Dermis blood vessel endothelial cell (primary cell): Measurements from ENCODE around the gene PRTFDC1. TPM values are rescaled to one million over a fixed set of nuclear protein-coding genes. Genes with fewer than 3 reads are reported as not detected.
"Not testable (repeated sequence)": the region's sequence is repeated elsewhere in the genome, so short reads cannot be mapped to it uniquely, and the experiment has no call there.

Experiments
- DNase-seq: peaks from one replicate; pipeline ENCODE4 v3.0.0; 2010
- total RNA-seq: library from RNA; depleted of rRNA; stranded (reverse); fragments of >200 nt; gene quantifications from 2 replicates; pipeline ENCODE4 v1.2.3, GENCODE V29; 2014

Gene PRTFDC1
- total RNA-seq, 1 donor from 2014 or later, result 8.0 TPM

GRCh38 chr10:24929904-24930303, 22.5 kb downstream of the PRTFDC1 start:
- no peak for DNase-seq

DNA sequence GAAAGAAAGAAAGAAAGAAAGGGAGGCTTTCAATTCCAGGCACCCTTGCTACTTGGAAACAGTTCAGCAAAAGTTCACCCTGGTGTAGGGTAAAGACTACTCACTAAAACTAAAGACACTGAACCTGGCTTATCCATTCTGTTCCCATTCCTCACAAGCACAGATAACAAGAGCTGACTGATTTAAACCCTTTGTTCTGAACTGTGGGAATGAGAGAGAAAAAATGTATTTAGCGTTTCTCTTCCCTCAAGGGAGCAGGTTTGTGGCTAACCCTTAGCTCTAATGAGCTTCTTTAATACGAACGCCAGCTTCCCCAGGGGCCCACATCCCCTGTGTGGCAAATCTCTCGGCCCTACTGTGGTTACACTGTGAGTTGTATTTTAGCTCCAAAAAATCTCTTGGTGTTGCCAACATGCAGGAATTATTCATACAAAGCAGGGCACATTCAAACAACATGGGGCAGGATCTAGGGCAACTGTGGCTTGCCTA, 23.3 kb downstream of the PRTFDC1 start:
- no peak for DNase-seq

DNA sequence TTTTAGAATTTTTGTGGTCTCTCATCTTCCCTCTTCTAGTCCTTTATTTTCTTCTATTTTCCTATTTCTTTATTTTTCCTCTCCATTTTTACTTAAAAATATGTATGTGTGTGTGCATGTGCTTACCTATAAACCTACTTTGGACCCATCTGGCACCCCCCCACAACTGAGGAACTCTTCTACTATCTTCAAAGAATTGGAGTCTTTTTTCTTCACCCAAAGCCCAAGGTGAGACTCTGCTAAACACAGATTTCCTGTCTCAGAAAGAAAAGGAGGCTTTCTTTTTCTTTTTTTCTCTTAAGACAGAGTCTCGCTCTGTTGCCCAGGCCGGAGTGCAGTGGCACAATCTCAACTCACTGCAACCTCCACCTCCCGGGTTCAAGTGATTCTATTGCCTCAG, 24.2 kb downstream of the PRTFDC1 start:
- DNase-seq, result no peak

GRCh38 chr10:24926557-24926956, 25.8 kb downstream of the PRTFDC1 start:
- DNase-seq, result no peak

- no peak for DNase-seq
Measured at GRCh38 chr10:24925799-24926198, 26.6 kb downstream of the PRTFDC1 start.

- not testable (repeated sequence) for DNase-seq
Measured at GRCh38 chr10:24924483-24924882, 27.9 kb downstream of the PRTFDC1 start.

DNA sequence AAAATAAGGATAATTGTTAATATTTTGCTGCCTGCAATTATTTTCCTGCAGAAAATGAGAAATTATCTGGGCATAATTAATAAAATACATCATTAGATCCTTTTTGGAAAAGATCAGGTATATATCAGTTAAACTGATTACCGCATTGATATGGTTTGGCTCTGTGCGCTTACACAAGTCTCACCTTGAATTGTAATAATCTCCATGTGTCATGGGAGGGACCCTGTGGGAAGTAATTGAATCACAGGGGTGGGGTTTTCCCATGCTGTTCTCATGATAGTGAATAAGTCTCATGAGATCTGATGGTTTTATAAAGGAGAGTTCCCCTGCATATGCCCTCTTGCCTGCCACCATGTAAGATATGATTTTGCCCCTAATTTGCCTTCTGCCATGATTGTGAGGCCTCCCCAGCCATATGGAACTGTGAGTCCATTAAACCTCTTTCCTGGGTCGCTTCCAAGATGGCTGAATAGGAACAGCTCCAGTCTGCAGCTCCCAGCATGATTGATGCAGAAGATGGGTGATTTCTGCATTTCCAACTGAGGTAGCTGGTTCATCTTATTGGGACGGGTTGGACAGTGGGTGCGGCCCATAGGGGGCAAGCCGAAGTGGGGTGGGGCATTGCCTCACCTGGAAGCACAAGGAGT, 30.1 kb downstream of the PRTFDC1 start:
- not testable (repeated sequence) for DNase-seq

DNA sequence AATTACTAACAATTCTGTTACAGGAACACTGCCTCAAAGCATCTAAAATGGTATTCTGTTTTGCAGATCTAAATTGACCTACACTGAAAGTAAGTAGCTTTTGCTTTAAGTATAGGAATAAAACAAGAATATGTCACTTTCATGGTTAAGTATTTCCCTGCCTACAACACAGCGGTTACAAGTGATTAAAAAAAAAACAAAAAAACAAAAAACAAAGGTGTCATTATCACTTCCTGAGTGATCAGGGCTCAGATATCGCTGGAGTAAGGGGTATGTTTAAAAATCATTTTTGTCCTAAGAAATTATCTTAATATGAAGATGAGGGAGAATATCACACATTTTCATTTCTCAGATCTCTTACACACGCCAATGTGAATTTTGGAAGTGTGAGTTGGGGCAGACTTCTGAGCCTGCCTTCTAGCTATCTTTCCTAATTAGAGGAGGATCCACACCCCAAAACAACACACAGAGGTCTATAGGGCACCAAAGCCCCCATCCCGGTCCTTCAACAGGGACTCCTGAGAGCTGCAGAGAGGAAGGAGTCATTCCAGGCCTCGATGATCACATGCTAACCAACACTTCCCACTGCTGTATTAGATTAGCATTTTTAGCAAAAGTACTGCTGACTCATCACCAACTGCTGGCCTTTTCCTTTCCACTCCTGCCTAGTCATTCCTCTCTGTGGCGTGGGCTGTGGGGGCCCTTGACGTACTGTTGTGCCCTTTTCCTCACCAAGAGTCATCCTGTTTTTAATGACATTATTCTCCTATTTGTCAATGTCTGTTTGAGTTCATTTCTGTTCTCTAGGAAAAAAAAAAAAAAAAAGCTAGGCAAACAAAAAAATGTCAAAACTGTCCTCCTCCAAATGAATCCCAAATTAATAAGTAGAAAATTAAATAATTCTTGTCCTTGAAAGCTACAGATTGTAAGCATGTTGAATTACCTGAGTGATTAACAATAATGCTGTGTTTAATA, 31.2 kb downstream of the PRTFDC1 start:
- peak; percentile 89 for DNase-seq

GRCh38 chr10:24920192-24920591, 32.2 kb downstream of the PRTFDC1 start:
- DNase-seq, result not testable (repeated sequence)

- not testable (repeated sequence) for DNase-seq
Measured at GRCh38 chr10:24919629-24920028, 32.8 kb downstream of the PRTFDC1 start.

- DNase-seq, result no peak
Measured at GRCh38 chr10:24917979-24918378, 34.4 kb downstream of the PRTFDC1 start.

GRCh38 chr10:24917493-24917892, 34.9 kb downstream of the PRTFDC1 start:
- no peak for DNase-seq

GRCh38 chr10:24916365-24916764, 36.0 kb downstream of the PRTFDC1 start:
- no peak for DNase-seq

- DNase-seq, result no peak
Measured at GRCh38 chr10:24915304-24915703, 37.1 kb downstream of the PRTFDC1 start.

DNA sequence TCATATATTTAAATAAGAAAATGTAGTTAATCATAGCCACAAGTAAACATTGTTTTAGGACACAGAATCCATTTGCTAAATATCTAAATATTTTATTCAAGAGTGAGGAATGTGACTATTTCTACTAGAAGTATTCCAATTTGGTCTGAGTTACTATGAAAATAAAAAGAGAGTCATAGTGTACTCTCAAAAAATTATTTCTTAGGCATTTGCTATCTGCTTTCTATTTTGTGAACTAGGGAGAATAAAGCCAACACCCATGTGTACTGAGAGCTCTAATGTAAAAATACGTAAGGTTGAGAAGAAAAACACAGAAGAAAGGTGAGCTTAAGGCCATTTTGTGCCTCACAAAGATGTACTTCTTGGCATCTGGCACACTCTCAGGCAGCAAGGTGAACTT, 38.3 kb downstream of the PRTFDC1 start:
- DNase-seq, result no peak

DNA sequence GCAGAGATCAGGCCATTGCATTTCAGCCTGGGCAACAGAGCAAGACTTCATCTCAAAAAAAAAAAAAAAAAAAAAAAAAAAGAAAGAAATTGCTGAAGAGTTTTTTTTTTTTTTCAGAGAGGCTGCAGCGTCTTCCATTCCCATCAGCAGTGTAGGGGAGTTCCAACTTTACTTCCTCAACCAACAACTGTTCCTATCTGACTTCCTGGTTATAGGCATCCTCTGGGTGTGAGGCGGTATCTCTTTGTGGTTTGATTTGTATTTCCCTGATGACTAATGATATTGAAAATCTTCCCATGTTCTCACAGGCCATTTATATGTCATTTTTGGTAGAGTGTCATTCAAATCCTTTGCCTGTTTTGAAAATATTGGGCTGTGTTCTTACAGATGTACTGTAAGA, 40.2 kb downstream of the PRTFDC1 start:
- DNase-seq, result peak; percentile 41

- no peak for DNase-seq
Measured at GRCh38 chr10:24911029-24911428, 41.4 kb downstream of the PRTFDC1 start.

- DNase-seq, result no peak
Measured at GRCh38 chr10:24910574-24910973, 41.8 kb downstream of the PRTFDC1 start.

DNA sequence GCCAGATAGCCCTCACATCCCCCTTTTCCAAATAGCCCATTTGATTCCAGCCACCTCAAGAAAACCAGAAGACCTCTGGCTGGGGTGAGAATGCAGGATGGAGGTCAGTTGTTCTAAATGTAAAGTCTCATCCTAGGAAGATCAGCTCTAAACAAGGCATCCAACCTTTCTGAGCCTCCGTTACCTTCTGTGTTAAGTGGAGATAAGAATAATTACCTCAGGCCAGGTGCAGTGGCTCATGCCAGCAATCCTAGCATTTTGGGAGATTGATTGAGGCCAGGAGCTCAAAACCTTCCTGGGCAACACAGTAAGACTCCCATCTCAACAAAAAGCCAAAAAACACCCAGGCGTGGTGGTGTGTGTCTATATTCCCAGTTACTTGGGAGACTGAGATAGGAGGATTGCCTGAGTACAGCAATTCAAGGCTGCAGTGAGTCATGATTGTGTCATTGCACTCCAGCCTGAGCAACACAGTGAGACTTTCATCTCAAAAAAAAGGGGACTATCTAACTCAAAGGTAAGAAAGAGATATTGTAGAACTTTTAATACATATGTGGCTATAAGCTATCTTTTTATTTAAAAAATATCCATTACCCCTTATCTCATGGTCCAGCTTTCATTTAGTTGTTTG, 43.5 kb downstream of the PRTFDC1 start:
- DNase-seq, result peak; percentile 50

DNA sequence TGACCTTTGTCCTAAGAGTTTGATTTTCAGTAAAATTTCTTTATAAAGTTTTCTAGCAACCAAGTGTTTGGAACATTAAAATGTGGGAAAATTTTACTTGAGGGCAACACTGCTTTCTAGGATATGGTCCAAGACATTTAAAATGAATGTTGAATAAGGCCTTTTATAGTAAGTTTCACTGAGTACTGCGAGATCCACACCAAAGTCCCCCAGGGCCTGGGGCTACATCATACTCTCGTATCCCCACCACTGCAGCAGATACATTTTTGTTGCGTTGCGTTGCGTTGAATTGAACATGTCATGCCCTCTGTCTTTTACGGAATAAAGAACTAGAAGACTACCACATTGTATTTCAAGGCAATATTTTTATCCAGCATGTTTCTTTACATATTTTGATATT, 44.5 kb downstream of the PRTFDC1 start:
- DNase-seq, result no peak

- DNase-seq, result no peak
Measured at GRCh38 chr10:24906372-24906771, 46.0 kb downstream of the PRTFDC1 start.

DNA sequence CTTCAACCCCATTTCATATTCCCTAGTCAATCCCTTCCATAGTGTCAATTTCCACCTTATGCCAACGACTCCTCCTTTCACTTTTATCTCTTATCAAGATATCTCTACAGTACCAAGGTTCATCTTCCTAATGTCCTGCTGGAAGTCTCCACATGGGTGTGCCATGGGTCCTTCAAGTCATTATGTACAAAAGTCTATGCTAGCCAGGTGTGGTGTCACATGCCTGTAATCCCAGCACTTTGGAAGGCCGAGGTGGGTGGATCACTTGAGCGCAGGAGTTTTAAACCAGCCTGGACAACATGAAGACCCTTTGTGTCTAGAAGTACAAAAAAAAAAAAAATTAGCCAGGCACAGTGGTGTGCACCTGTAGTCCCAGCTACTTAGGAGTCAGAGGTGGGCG, 47.6 kb downstream of the PRTFDC1 start:
- no peak for DNase-seq

DNA sequence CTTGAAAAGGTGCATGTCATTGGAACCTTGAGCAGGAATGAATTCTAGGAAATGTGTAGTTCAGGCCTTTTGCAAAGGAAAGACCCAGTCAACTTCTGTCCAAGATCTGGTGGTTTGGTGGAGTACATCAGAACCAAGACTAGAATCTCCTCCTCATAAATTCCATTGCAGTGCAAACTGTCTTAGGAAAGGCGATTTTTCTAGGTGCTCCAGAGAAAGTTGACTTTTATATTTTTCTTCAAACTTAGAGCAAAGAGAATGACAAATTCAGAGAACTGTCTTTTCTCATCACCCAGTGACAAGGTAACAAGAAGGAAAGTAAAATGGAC, 50.0 kb downstream of the PRTFDC1 start:
- no peak for DNase-seq
